Activated CD4-positive, alpha-beta T cell treated with anti-CD3 and anti-CD28 coated beads for 24 hours (primary cell): Measurements from ENCODE around the gene TRAPPC11.

ENCODE experiments used
- DNase-seq, 2 donors: peaks; one replicate each; pipeline ENCODE4 v3.0.0-alpha.2; 2020; ENCODE audit warnings: low read depth in 2 of 2

Gene TRAPPC11

DNA sequence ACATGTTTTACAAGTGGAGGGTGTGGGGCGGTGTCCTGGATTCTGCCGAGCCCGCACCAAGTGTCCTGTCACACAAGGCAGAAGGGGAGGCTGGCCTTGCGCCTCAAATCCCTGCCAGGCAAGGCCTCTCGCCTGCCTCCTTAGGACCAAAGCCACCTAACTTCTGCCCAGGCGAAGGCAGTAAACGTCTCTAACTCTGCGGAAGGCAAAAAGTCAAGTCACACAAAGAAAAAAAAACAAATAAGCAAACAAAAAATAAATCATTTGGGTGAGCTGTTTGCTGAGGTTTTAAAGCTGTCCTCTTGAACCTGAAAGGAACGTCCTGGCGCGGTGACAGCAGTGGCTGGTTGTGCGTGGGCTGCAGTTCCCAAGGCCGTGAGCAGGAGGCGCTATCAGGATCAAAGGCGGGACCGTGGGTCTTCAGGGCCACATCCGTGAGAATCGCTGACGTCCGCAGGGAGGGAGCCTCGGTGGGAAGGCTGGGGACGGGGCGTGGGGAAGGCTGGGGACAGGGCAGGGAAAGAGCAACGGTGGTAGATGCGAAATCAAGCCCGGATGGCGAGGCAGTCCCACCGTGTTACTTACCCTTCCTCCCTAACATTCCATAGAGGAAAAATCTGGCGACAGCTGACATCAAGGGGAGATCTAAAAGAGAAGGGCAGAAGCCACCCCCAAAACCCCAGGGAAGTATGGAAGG, 99.1 kb downstream of the TRAPPC11 start:
- DNase-seq = no peak

DNA sequence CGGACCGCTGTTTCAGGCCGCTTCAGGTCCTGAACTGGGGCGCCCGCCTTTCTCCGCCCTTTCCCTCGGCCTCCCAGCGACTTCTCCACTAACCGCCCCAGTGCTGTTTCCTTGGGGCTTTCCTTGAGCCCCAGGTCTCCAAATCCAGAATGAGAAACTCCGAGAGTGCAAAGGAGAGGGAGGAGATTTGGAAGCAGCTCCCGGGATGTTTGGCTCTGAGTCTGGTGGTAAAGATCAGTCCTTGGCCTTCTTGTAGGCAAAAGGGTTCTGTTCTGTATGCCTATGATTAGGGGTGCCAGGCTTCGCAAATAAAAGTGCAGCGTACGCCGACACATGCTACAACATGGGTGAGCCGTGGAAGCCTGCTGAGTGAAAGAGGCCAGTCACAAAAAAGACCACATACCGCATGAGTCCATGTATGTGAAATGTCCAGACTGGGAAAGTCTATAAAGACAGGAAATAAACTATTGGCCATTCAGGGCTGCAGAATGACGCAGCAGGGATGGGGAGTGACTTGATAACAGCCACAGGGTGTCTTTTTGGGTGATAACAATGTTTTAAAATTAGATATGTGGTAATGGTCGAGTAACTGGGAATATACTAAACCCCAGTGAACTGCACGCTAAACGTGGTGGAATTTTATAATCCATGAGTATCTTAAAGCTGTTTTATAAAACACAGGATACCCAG, 99.8 kb downstream of the TRAPPC11 start:
- no peak for DNase-seq

DNA sequence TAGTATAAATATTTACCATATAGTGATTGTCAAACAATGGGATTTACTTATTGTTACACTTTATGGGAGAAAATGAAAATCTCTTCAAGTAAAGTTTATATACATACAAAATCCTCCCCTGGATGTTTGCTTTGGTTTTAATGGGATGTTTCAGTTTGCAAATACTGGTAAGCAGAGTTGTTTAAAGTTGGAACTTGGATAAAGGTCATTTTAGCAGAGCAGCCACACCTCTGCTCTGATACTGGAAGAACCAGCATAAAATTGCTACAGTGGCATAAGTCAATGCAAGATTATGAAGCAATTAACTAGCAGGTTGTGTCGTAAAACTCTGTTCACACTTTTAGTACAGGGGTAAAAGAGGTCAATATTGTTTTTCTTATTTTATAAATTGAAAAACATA, 101.2 kb downstream of the TRAPPC11 start:
- no peak for DNase-seq
